HL-60 (cell line): ENCODE data around the gene D2HGDH.

Experiments used
- DNase-seq, 2 experiments: peaks; one replicate each; pipeline ENCODE4 v3.0.0-alpha.2; 2010 to 2020; ENCODE audit warnings: low read depth in 1 of 2, low spot score in 1 of 2
- H3K27ac ChIP-seq: fragments of 250-450 bp; sonication (Bioruptor Pico); replicated peaks from 2 replicates; pipeline ENCODE4 v1.5.1; 2020; ENCODE audit warnings: mild to moderate bottlenecking, moderate library complexity
- H3K27me3 ChIP-seq: fragments of 250-450 bp; sonication (Bioruptor Pico); 2 replicates; pipeline ENCODE4 v1.5.1; 2021; ENCODE audit warnings: mild to moderate bottlenecking, moderate library complexity; ENCODE audit not compliant: insufficient read depth, poor library complexity, severe bottlenecking
- H3K4me3 ChIP-seq: replicated peaks from 2 replicates; pipeline ENCODE4 v1.5.1; 2011; ENCODE audit warnings: mild to moderate bottlenecking, control low read depth, low read length; ENCODE audit not compliant: insufficient read depth
- GABPA ChIP-seq: IDR thresholded peaks from 2 replicates; pipeline ENCODE4 v1.6.1; 2012; ENCODE audit warnings: low read depth
- POLR2AphosphoS5 ChIP-seq: IDR thresholded peaks from 2 replicates; pipeline ENCODE4 v1.6.1; 2012; ENCODE audit warnings: low read depth
- REST ChIP-seq: IDR thresholded peaks from 2 replicates; pipeline ENCODE4 v1.6.1; 2012; ENCODE audit warnings: low read depth; ENCODE audit not compliant: insufficient replicate concordance
- SPI1 ChIP-seq: IDR thresholded peaks from 2 replicates; pipeline ENCODE4 v1.6.1; 2012; ENCODE audit warnings: low read depth, mild to moderate bottlenecking, borderline replicate concordance
- TF ChIP-seq, protein P1 (sequence below): IDR thresholded peaks from one replicate; pipeline ENCODE4 v1.5.1; 2011; ENCODE audit warnings: low read length, control low read depth, inconsistent platforms; ENCODE audit not compliant: insufficient read depth

The D2HGDH gene

DNA sequence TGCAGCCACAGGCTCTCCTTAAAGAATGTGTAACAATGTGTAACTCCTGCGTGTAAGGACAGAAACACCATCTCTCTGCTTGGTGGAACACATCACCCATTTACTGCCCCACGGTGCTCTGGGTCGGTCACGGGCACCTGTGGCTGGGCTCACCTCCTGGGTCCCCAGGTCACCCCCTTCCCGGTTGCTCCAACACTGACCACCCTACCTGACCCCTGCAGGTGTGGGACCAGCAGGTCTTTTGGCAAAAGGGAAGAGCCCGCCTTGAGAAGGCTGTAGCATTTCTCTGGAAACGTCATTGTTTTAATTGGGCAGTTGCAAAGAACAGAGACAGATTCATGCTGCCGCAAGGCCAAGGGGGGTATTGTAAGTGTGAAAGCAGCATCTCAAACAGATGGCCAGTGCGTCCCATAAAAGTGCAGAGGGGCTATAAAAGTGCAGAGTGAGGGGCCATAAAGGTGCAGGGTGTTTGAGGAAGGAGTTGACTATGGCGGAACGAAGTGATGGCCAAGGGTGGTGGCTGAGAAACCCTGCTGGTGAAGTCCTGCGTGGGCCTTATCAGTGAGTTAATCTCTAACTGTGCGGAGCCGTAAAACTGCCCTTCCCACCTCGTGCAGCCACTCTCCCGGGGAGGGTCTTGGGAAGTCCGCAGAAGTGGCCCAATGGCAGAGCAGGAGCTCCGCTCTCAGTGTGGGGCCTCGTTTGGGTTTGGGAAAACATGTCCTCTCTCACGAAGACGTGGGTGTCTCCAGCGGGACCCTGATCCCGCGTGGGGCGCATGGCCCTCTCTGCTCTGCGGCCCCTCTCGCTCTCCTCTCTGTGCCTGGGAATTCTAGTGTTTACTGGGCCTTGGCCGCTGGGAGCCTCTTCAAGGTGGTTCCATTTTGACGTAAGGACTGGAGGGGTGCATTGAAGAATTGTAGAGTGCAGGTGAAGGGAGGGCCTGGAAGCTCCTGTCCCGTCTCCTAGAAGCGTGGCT lies 60.9 kb downstream of the D2HGDH start:
- Histone ChIP-seq H3K4me3 (no peak overlapping the region), H3K27ac (no peak overlapping the region), H3K27me3 (no peaks in the 10 kb centered on the region)
- TF ChIP-seq GABPA (no peak), SPI1 (no peak), POLR2AphosphoS5 (no peak), REST (no peak)
- TF ChIP-seq, protein P1, sequence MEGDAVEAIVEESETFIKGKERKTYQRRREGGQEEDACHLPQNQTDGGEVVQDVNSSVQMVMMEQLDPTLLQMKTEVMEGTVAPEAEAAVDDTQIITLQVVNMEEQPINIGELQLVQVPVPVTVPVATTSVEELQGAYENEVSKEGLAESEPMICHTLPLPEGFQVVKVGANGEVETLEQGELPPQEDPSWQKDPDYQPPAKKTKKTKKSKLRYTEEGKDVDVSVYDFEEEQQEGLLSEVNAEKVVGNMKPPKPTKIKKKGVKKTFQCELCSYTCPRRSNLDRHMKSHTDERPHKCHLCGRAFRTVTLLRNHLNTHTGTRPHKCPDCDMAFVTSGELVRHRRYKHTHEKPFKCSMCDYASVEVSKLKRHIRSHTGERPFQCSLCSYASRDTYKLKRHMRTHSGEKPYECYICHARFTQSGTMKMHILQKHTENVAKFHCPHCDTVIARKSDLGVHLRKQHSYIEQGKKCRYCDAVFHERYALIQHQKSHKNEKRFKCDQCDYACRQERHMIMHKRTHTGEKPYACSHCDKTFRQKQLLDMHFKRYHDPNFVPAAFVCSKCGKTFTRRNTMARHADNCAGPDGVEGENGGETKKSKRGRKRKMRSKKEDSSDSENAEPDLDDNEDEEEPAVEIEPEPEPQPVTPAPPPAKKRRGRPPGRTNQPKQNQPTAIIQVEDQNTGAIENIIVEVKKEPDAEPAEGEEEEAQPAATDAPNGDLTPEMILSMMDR: no peak
- DNase-seq: no peak

GRCh38 chr2:241796209-241796608 lies 61.8 kb downstream of the D2HGDH start:
- DNase-seq: no peak
- TF ChIP-seq, protein P1: no peak
- TF ChIP-seq SPI1: no peak
- no peak for TF ChIP-seq GABPA
- no peak for TF ChIP-seq POLR2AphosphoS5
- TF ChIP-seq REST: no peak
- H3K27ac ChIP-seq: no peak overlapping the region
- H3K27me3 ChIP-seq: no peaks in the 10 kb centered on the region
- H3K4me3 ChIP-seq: no peak overlapping the region

GRCh38 chr2:241796610-241797138 lies 62.2 kb downstream of the D2HGDH start:
- no peak for DNase-seq
- TF ChIP-seq, protein P1: no peak
- no peak for TF ChIP-seq POLR2AphosphoS5
- TF ChIP-seq REST: no peak
- TF ChIP-seq GABPA: no peak
- TF ChIP-seq SPI1: no peak
- Histone ChIP-seq H3K27ac (no peak overlapping the region), H3K27me3 (no peaks in the 10 kb centered on the region), H3K4me3 (no peak overlapping the region)
